ENCODE measurements around the gene RRAS2. TPM values are rescaled to one million over a fixed set of nuclear protein-coding genes. Genes with fewer than 3 reads are reported as not detected.

The RRAS2 gene
- total and polyA plus RNA-seq, 9 of the 15 experiments (the other 6 are each of a cell fraction or from before 2014, with no cell fraction given), result 9.4 to 47.5 (median 37.6) TPM

DNA sequence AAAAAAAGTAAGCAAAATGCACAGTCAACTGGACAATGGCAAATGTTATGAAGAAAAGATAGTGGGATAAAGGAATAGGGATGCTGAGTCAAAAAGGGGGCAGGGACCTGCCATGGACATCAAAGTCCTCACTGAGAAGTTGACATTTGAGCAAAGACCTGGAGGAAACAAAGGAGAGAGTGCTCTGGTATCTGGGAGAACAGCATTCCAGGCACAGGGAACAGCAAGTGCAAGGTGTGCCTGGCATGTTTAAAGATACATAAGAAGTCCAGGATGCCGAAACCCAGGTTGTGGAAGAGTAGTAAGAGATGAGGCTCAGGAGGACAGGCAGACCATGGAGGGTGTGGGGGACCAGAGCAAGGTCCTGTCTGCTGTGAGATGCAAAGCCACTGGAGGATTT, 123.3 kb downstream of the RRAS2 start:
- intact Hi-C loops (cut with micrococcal nuclease) (no loop called here), in situ Hi-C loops (cut with MboI) (no loop called here)
- ChIA-PET CTCF (ENCODE audit: low intra/inter-chr PET ratio) (no interaction called here), POLR2A (interaction anchor here (0.5 kb wide), 1 partner anchor 12 kb away, joined by 3 read pairs; no protein-coding TSS in a partner anchor)
- DNase-seq (ENCODE audit: extremely low read depth in 1 of 4, low spot score in 3 of 4) (no peak), ATAC-seq (no peak), FAIRE-seq (no peak)
- no TSS peak for BruUV-seq (replicated peaks)
- Histone ChIP-seq H3K9me3 (replicated peaks; ENCODE audit: control insufficient read depth, insufficient read depth, low read depth, low read length) (no peaks in the 10 kb centered on the region), H3K9me1 (ENCODE audit: control insufficient read depth, insufficient read depth, low read length) (no peaks in the 10 kb centered on the region), H3K27ac (ENCODE audit: extremely low read depth, low read depth, low read length) (no peak overlapping the region), H3K36me3 (ENCODE audit: control insufficient read depth, insufficient read depth, low read length) (no peaks in the 10 kb centered on the region), H2AFZ (ENCODE audit: low read depth, low read length) (no peak overlapping the region), H3K27me3 (ENCODE audit: control insufficient read depth in 2 of 2, insufficient read depth in 2 of 2, low read length in 2 of 2) (peaks cover 5 to 39% of the 10 kb centered on the region in 2 experiments; a peak in 4 of 5 replicates), H3K4me1 (replicated peaks in 1 of 2; ENCODE audit: control insufficient read depth in 2 of 2, insufficient read depth in 2 of 2, low read length in 2 of 2) (no peaks in the 10 kb centered on the region), H3K9ac (ENCODE audit: insufficient read depth in 1 of 2, low read depth in 2 of 2, low read length in 2 of 2) (no peak overlapping the region), H3K4me3 (no peak overlapping the region), H3K4me2 (ENCODE audit: insufficient read depth, low read length) (no peak overlapping the region), H4K20me1 (replicated peaks; ENCODE audit: control insufficient read depth, insufficient read depth, low read length) (no peaks in the 10 kb centered on the region), H3K79me2 (ENCODE audit: control insufficient read depth, insufficient read depth, low read length) (no peaks in the 10 kb centered on the region)
- 0% methylated on average over 1 of the region's 1 CpG for WGBS (ENCODE audit: insufficient coverage, low coverage, missing lambda C conversion rate)
- TF ChIP-seq, protein P1, sequence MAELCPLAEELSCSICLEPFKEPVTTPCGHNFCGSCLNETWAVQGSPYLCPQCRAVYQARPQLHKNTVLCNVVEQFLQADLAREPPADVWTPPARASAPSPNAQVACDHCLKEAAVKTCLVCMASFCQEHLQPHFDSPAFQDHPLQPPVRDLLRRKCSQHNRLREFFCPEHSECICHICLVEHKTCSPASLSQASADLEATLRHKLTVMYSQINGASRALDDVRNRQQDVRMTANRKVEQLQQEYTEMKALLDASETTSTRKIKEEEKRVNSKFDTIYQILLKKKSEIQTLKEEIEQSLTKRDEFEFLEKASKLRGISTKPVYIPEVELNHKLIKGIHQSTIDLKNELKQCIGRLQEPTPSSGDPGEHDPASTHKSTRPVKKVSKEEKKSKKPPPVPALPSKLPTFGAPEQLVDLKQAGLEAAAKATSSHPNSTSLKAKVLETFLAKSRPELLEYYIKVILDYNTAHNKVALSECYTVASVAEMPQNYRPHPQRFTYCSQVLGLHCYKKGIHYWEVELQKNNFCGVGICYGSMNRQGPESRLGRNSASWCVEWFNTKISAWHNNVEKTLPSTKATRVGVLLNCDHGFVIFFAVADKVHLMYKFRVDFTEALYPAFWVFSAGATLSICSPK (IDR thresholded peaks at IDR 0.05; ENCODE audit: borderline replicate concordance), result no peak
- TF ChIP-seq, protein P2, sequence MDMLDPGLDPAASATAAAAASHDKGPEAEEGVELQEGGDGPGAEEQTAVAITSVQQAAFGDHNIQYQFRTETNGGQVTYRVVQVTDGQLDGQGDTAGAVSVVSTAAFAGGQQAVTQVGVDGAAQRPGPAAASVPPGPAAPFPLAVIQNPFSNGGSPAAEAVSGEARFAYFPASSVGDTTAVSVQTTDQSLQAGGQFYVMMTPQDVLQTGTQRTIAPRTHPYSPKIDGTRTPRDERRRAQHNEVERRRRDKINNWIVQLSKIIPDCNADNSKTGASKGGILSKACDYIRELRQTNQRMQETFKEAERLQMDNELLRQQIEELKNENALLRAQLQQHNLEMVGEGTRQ (CRISPR knock-in tag; IDR thresholded peaks at IDR 0.05), result no peak
- TF ChIP-seq, protein P3, sequence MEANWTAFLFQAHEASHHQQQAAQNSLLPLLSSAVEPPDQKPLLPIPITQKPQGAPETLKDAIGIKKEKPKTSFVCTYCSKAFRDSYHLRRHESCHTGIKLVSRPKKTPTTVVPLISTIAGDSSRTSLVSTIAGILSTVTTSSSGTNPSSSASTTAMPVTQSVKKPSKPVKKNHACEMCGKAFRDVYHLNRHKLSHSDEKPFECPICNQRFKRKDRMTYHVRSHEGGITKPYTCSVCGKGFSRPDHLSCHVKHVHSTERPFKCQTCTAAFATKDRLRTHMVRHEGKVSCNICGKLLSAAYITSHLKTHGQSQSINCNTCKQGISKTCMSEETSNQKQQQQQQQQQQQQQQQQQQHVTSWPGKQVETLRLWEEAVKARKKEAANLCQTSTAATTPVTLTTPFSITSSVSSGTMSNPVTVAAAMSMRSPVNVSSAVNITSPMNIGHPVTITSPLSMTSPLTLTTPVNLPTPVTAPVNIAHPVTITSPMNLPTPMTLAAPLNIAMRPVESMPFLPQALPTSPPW (CRISPR knock-in tag; IDR thresholded peaks at IDR 0.05), result no peak
- TF ChIP-seq, protein P4, sequence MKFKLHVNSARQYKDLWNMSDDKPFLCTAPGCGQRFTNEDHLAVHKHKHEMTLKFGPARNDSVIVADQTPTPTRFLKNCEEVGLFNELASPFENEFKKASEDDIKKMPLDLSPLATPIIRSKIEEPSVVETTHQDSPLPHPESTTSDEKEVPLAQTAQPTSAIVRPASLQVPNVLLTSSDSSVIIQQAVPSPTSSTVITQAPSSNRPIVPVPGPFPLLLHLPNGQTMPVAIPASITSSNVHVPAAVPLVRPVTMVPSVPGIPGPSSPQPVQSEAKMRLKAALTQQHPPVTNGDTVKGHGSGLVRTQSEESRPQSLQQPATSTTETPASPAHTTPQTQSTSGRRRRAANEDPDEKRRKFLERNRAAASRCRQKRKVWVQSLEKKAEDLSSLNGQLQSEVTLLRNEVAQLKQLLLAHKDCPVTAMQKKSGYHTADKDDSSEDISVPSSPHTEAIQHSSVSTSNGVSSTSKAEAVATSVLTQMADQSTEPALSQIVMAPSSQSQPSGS (CRISPR knock-in tag; IDR thresholded peaks at IDR 0.05), result no peak
- TF ChIP-seq CXXC5 (CRISPR knock-in tag; IDR thresholded peaks at IDR 0.05) (no peak), SMARCC2 (IDR thresholded peaks at IDR 0.05; ENCODE audit: low read depth) (no peak), RBM15 (IDR thresholded peaks at IDR 0.05; ENCODE audit: insufficient read depth, low read length) (no peak), ZNF140 (CRISPR knock-in tag; IDR thresholded peaks at IDR 0.05) (no peak), ZNF57 (CRISPR knock-in tag; IDR thresholded peaks at IDR 0.05) (no peak), NCOA6 (IDR thresholded peaks at IDR 0.05) (no peak)
- TF ChIP-seq, protein P5, sequence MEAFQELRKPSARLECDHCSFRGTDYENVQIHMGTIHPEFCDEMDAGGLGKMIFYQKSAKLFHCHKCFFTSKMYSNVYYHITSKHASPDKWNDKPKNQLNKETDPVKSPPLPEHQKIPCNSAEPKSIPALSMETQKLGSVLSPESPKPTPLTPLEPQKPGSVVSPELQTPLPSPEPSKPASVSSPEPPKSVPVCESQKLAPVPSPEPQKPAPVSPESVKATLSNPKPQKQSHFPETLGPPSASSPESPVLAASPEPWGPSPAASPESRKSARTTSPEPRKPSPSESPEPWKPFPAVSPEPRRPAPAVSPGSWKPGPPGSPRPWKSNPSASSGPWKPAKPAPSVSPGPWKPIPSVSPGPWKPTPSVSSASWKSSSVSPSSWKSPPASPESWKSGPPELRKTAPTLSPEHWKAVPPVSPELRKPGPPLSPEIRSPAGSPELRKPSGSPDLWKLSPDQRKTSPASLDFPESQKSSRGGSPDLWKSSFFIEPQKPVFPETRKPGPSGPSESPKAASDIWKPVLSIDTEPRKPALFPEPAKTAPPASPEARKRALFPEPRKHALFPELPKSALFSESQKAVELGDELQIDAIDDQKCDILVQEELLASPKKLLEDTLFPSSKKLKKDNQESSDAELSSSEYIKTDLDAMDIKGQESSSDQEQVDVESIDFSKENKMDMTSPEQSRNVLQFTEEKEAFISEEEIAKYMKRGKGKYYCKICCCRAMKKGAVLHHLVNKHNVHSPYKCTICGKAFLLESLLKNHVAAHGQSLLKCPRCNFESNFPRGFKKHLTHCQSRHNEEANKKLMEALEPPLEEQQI (IDR thresholded peaks at IDR 0.05), result no peak
